Mucosa of rectum (tissue), 2 donors: ENCODE data around the gene MAMDC4.

Experiments
- H3K27ac ChIP-seq, 2 donors: one replicate each; pipeline ENCODE4 v1.7.0; 2013; ENCODE audit warnings: inconsistent platforms in 2 of 2, low read depth in 2 of 2, low read length in 2 of 2
- H3K27me3 ChIP-seq, 2 donors: one replicate each; pipeline ENCODE4 v1.7.0; 2013; ENCODE audit warnings: low read length in 2 of 2; ENCODE audit not compliant: control insufficient read depth in 2 of 2, insufficient read depth in 2 of 2
- H3K36me3 ChIP-seq, 2 donors: one replicate each; pipeline ENCODE4 v1.7.0; 2013; ENCODE audit warnings: low read length in 2 of 2; ENCODE audit not compliant: control insufficient read depth in 2 of 2, insufficient read depth in 2 of 2
- H3K4me1 ChIP-seq, 2 donors: one replicate each; pipeline ENCODE4 v1.7.0; 2013; ENCODE audit warnings: low read length in 2 of 2, mild to moderate bottlenecking in 1 of 2; ENCODE audit not compliant: control insufficient read depth in 2 of 2, insufficient read depth in 2 of 2
- H3K4me3 ChIP-seq, 2 donors: one replicate each; pipeline ENCODE4 v1.7.0; 2013; ENCODE audit warnings: low read length in 2 of 2
- H3K9ac ChIP-seq, 2 donors: one replicate each; pipeline ENCODE4 v1.7.0; 2013; ENCODE audit warnings: low read length in 2 of 2, low read depth in 1 of 2, mild to moderate bottlenecking in 1 of 2
- H3K9me3 ChIP-seq, 2 donors: one replicate each; pipeline ENCODE4 v1.7.0; 2013; ENCODE audit warnings: low read length in 2 of 2; ENCODE audit not compliant: control insufficient read depth in 2 of 2
- donor health status: healthy.
- donor health status: Normal muscosa, but diverticular disease.

MAMDC4 gene

DNA sequence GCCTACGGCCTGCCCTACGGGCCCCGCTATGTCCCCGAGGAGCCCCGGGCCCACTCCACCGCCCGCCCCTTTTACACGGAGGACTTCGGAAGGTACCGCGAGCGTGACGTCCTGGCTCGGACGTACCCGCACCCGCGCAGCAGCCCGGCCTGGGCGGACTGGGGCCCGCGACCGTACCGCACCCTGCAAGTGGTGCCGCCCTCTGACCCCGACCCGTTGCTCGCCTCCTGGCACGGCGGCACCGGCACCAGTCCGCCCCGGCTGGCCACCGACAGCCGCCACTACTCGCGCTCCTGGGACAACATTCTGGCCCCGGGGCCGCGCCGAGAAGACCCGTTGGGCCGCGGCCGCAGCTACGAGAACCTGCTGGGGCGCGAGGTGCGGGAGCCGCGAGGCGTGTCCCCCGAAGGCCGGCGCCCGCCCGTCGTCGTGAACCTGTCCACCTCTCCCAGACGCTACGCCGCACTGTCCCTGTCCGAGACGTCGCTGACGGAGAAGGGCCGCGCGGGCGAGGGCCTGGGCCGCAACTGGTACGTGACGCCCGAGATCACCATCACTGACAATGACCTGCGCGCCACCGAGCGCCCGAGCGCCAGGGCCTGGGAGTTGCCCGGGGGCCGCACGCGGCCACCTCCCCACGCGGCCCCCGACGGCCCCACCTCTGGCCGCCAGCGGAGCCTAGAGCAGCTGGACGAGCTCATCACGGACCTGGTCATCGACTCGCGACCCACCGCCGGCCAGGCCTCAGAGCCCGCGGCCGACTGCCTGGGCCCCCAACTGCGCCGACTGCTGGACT is 6.5 kb upstream of the MAMDC4 start:
- H3K4me1 ChIP-seq = peaks cover 36 to 41% of the 10 kb centered on the region in 2 donors

DNA sequence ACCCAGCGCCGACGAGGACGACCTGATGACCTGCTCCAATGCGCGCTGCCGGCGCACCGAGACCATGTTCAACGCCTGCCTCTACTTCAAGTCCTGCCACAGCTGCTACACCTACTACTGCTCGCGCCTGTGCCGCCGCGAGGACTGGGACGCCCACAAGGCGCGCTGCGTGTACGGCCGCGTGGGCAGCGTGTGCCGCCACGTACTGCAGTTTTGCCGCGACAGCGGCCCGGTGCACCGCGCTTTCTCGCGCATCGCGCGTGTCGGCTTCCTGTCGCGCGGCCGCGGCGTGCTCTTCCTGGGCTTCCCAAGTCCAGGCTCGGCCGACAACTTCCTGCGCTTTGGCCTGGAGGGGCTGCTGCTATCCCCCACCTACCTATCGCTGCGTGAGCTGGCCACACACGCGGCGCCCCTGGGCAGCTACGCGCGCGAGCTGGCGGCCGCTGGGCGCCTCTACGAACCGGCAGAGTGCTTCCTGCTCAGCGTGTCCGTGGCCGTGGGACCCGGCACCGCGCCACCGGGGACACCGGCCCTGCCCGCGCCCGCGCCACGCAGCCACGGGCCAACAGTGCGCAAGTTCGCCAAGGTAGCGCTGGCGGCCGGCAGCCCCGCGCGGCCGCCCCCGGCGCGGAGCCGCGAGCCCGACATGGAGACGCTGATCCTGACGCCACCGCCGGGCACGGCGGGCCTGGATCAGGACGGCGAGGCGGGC is 5.6 kb upstream of the MAMDC4 start:
- H3K27ac ChIP-seq = peak overlapping the region; percentile 61 to 94
- no peaks in the 10 kb centered on the region for H3K9me3 ChIP-seq
- H3K36me3 ChIP-seq = peaks cover 4 to 10% of the 10 kb centered on the region in 2 donors
- H3K4me1 ChIP-seq = peaks cover 30 to 35% of the 10 kb centered on the region in 2 donors
- H3K27me3 ChIP-seq = peaks cover 0 to 3% of the 10 kb centered on the region in 2 donors
- peak overlapping the region; percentile 23 to 31 for H3K4me3 ChIP-seq
- no peak overlapping the region for H3K9ac ChIP-seq

More for the DNA sequence above, 6.5 kb upstream of the MAMDC4 start:
- Histone ChIP-seq H3K27me3 (peaks cover 0 to 3% of the 10 kb centered on the region in 2 donors), H3K36me3 (peaks cover 2 to 3% of the 10 kb centered on the region in 2 donors), H3K9ac (no peak overlapping the region), H3K27ac (no peak overlapping the region), H3K9me3 (no peaks in the 10 kb centered on the region), H3K4me3 (no peak overlapping the region)

DNA sequence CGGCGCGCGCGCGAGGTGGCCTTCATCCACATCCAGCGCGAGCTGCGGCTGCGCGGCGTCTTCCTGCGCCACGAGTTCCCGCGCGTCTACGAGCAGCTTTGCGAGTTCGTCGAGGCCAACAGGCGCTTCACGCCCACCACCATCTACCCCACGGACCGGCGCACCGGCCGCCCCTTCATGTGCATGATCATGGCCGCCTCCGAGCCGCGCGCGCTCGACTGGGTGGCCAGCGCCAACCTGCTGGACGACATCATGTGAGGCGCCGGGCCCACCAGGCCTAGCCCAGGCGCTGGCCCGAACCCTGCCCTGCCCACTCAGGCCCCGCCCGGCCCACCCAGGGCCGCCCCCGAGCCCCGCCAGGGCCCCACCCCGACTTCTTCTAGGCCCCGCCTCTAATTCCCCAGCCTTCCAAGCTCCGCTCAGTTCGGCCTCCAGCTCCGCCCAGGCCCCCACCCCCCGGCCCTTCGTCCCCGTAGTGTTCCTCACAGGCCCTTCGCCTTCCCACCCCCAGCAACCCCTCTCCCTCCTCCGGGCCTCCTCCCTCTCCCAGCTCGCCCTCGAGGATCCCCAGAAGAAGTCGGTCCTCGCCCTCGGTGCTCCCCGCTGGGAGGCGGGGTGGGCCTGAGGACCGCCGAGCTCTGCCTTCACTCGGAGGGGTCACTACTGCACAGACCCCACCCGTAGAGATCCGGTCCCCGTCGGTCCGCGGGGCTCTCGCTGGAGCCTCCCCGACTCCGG is 4.9 kb upstream of the MAMDC4 start:
- H3K4me3 ChIP-seq = peak overlapping the region; percentile 90 to 92
- H3K9me3 ChIP-seq = no peaks in the 10 kb centered on the region
- H3K27me3 ChIP-seq = peaks cover 0 to 3% of the 10 kb centered on the region in 2 donors
- peaks cover 23 to 28% of the 10 kb centered on the region in 2 donors for H3K4me1 ChIP-seq
- peak overlapping the region; percentile 94 to 98 for H3K27ac ChIP-seq
- H3K36me3 ChIP-seq = peaks cover 4 to 10% of the 10 kb centered on the region in 2 donors
- H3K9ac ChIP-seq = peak overlapping the region; percentile 56 to 97

DNA sequence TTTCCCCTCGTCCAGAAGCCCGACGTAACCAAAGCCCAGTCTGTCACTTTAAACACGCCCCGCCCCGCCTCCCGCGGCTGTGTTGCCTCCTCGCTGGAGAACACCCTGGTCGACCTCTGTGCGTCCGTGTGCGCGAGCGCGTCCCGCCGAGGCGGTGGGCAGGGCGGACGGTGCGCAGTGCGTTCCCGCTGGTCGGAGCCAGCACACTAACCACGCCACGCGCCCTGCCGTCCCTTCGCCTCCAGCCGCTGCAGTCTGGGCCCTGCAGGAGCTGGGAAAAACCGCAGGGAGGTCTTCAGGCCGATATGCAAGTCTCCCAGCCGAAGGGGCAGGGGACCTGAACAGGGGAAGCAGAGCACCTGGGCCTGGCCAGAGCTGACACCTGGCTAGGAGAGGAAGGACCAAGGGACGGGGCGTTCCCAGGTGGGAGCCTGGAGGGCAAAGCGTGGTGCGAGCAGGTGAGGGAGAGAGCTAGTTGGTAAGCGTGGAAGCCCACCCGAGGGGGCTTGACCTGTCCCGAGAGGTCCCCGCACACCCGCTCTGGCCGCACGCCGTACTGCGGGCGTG is 4.2 kb upstream of the MAMDC4 start:
- Histone ChIP-seq H3K9ac (peak overlapping the region; percentile 90 to 97), H3K9me3 (no peaks in the 10 kb centered on the region), H3K36me3 (peaks cover 4 to 10% of the 10 kb centered on the region in 2 donors), H3K27me3 (peaks cover 0 to 3% of the 10 kb centered on the region in 2 donors), H3K4me3 (peak overlapping the region; percentile 90 to 92), H3K27ac (peak overlapping the region; percentile 94 to 98), H3K4me1 (peaks cover 19 to 28% of the 10 kb centered on the region in 2 donors)

DNA sequence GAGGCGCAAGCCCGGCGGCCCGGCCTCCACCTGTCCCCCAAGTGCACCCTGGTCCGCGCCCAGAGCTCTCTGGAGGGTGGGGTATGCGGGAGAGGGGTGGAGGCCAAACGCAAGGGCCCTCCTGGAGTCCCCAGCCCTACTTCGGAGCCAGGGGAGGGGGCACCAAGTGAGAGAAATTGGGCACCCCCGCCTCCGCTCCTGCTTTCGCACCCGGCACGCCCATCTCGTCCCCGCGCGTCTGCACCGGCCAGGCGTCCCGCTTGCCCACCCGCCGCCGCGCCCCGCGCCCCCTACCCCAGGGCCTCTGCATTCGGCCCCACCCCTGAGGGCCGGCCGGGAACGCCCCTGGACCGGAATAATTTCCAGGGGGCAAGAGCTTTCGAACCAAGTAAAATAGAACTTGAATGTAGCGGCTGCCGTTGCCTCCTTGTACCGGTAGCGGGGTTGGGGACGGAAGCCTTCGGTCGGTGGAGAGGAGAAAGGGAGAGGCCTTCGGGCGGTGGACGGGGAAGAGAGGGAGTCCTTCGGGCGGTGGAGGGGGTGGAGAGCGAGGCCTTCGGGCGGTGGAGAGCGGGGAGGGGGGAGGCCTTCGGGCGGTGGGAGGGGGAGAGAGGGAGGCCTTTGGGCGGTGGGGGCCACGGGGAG is 3.6 kb upstream of the MAMDC4 start:
- H3K27me3 ChIP-seq = peaks cover 0 to 3% of the 10 kb centered on the region in 2 donors
- H3K4me3 ChIP-seq = peak overlapping the region; percentile 90 to 92
- peak overlapping the region; percentile 90 to 97 for H3K9ac ChIP-seq
- no peaks in the 10 kb centered on the region for H3K9me3 ChIP-seq
- H3K27ac ChIP-seq = peak overlapping the region; percentile 94 to 98
- peaks cover 13 to 22% of the 10 kb centered on the region in 2 donors for H3K4me1 ChIP-seq
- peaks cover 4 to 10% of the 10 kb centered on the region in 2 donors for H3K36me3 ChIP-seq

DNA sequence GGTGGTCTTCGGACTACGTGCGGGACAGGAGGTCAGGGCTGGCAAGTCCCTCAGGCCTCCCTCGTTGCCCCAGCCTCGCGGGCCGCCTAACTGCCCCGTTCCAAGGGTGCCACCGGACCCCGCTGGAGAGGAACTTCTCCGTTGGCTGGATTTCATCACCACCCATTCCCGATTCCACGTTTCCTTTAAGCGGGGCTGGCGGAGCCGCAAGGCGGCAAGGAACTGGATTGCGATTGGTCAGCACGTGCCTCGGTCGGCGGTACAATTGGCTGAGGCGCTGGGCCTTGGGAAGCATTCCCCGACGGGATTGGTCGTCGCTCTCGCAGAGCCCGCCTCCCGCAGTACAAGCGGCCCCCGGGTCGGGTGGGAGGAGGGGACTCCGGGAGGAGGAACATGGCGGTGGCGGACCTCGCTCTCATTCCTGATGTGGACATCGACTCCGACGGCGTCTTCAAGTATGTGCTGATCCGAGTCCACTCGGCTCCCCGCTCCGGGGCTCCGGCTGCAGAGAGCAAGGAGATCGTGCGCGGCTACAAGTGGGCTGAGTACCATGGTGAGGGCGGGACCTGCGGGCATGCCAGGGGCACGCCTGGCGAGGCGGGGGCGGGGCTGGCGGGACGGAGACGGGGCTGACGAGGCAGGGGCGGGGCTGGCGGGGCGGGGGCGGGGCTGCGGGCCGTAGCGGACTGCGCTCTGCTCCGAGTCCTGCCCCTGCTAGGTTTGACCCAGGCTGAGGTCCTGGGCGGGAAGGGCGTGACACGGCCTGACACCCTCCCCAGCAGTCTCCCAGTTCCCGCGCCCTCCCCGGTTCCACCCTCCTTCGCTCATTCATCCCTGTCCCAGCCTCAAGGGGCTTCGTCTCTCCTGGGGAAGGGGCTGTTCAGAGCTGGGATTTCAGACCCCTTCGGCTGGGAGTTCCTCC is 2.8 kb upstream of the MAMDC4 start, which contains the start of gene PHPT1:
Gene PHPT1, plus strand, starts transcription at position 372 of the 922 bp plus-strand sequence. Its CDS starts 22 bp downstream, at position 394.
- Histone ChIP-seq H3K4me1 (peaks cover 14 to 22% of the 10 kb centered on the region in 2 donors), H3K4me3 (peak within 1 kb of the TSS; percentile 90 to 92), H3K36me3 (peaks cover 4 to 10% of the 10 kb centered on the region in 2 donors), H3K9me3 (no peaks in the 10 kb centered on the region), H3K27ac (peak within 1 kb of the TSS; percentile 94 to 98), H3K9ac (peak within 1 kb of the TSS; percentile 90 to 97), H3K27me3 (peaks cover 0 to 3% of the 10 kb centered on the region in 2 donors)

DNA sequence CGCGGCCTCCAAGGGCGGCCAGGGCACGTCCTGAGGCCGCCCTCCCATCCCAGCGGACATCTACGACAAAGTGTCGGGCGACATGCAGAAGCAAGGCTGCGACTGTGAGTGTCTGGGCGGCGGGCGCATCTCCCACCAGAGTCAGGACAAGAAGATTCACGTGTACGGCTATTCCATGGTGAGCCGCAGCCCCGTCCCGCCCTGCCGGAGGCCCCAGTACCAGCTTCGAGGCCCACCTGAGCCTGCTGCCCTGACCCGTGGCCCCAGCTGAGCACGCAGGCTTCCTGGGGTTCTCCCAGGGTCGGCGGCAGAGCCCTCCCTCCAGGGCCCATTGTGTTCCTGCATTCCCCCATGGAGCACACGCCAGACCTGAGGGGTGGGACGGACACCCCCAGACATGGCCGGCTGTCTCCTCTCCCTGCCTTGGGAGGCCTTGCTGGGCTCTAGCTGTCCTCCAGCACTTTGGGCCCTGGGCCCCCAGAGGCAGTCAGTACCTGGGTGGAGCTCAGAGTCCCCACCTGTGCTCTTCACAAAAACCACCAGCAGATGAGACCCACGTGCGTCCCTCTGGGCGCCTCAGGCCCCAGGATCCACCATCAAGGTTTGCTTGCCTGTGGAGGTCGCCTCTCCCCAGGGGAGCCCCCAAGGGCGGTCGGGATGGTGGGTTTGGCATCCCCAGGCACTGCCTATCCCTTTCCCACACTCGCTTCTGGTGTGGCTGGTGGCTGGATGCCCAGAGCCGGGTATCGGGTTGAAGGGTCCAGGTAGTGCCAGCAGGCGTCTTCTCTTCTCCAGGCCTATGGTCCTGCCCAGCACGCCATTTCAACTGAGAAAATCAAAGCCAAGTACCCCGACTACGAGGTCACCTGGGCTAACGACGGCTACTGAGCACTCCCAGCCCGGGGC is 1.9 kb upstream of the MAMDC4 start:
- peak overlapping the region; percentile 70 to 82 for H3K9ac ChIP-seq
- peaks cover 17 to 25% of the 10 kb centered on the region in 2 donors for H3K4me1 ChIP-seq

More for the DNA sequence above, 1.9 kb upstream of the MAMDC4 start:
- Histone ChIP-seq H3K36me3 (peaks cover 4 to 10% of the 10 kb centered on the region in 2 donors), H3K9me3 (no peaks in the 10 kb centered on the region), H3K4me3 (peak overlapping the region; percentile 83 to 92), H3K27ac (peak overlapping the region; percentile 77 to 94), H3K27me3 (peaks cover 0 to 3% of the 10 kb centered on the region in 2 donors)
